Gastroesophageal sphincter (tissue), 4 donors: ENCODE results near the gene THBS2. TPM values are rescaled to one million over a fixed set of nuclear protein-coding genes. Genes with fewer than 3 reads are reported as not detected.

Experiments
- ATAC-seq: fragments of 150-250 bp; one replicate; pipeline ENCODE4 v1.9.1; 2016; ENCODE audit warnings: mild to moderate bottlenecking, moderate library complexity
- H3K27ac ChIP-seq, 4 donors: fragments of 200-600 bp; sonication (generic) in 3 of 4; 1 replicate in 3 of 4; 2 replicates in 1 of 4; pipeline ENCODE4 v1.5.1; 2016 to 2019
- H3K27me3 ChIP-seq: fragments of 200-600 bp; sonication (generic); one replicate; pipeline ENCODE4 v1.5.1; 2019
- H3K36me3 ChIP-seq, 2 donors: fragments of 200-600 bp; sonication (generic); one replicate each; pipeline ENCODE4 v1.5.1; 2019; ENCODE audit warnings: control low read depth in 1 of 2
- H3K4me1 ChIP-seq, 3 donors: fragments of 200-600 bp; sonication (generic); 1 replicate in 2 of 3; 2 replicates in 1 of 3; pipeline ENCODE4 v1.5.1; 2016 to 2019; ENCODE audit warnings: control low read depth in 2 of 3
- H3K4me3 ChIP-seq, 2 donors: fragments of 200-600 bp; sonication (generic); one replicate each; pipeline ENCODE4 v1.5.1; 2019; ENCODE audit warnings: mild to moderate bottlenecking in 1 of 2, moderate library complexity in 1 of 2
- H3K9me3 ChIP-seq, 3 donors: fragments of 200-600 bp; sonication (generic); one replicate each; pipeline ENCODE4 v1.5.1; 2017 to 2019; ENCODE audit warnings: control low read depth in 2 of 3
- EP300 ChIP-seq: sonication (generic); formaldehyde crosslinking; IDR thresholded peaks from one replicate; pipeline ENCODE4 v1.6.1; 2017; ENCODE audit warnings: antibody characterized with exemption, mild to moderate bottlenecking
- POLR2A ChIP-seq, 2 donors: fragments of 450-650 bp; IDR thresholded peaks; one replicate each; pipeline ENCODE4 v1.6.1; 2017; ENCODE audit warnings: antibody characterized with exemption in 2 of 2, mild to moderate bottlenecking in 2 of 2, moderate library complexity in 1 of 2
- POLR2AphosphoS5 ChIP-seq: sonication (generic); formaldehyde crosslinking; IDR thresholded peaks from one replicate; pipeline ENCODE4 v1.6.1; 2017; ENCODE audit warnings: antibody characterized with exemption
- WGBS, 2 donors: methylation state at CpG; one replicate each; pipeline ENCODE4 v1.1.5; 2018; ENCODE audit warnings: low coverage in 1 of 2; 5-methylcytosine and 5-hydroxymethylcytosine counted together
- total RNA-seq, 4 donors: library from RNA; depleted of rRNA; stranded (reverse); fragments of >200 nt; gene quantifications; one replicate each; pipeline ENCODE4 v1.1.0, GENCODE V29; 2016
- TF ChIP-seq, protein P1 (sequence below), 4 experiments: fragments of 200-600 bp in 2 of 4; fragments of 450-650 bp in 2 of 4; sonication (generic) in 1 of 4; IDR thresholded peaks; one replicate each; pipeline ENCODE4 v1.5.1; 2017 to 2019; ENCODE audit warnings: antibody characterized with exemption in 4 of 4, mild to moderate bottlenecking in 2 of 4, moderate library complexity in 2 of 4

The THBS2 gene
- total RNA-seq, 4 donors from 2014 or later: 21.5 to 41.9 (median 35.7) TPM

GRCh38 chr6:169246445-169246844 is 7.2 kb downstream of the THBS2 start:
- TF ChIP-seq, protein P1, sequence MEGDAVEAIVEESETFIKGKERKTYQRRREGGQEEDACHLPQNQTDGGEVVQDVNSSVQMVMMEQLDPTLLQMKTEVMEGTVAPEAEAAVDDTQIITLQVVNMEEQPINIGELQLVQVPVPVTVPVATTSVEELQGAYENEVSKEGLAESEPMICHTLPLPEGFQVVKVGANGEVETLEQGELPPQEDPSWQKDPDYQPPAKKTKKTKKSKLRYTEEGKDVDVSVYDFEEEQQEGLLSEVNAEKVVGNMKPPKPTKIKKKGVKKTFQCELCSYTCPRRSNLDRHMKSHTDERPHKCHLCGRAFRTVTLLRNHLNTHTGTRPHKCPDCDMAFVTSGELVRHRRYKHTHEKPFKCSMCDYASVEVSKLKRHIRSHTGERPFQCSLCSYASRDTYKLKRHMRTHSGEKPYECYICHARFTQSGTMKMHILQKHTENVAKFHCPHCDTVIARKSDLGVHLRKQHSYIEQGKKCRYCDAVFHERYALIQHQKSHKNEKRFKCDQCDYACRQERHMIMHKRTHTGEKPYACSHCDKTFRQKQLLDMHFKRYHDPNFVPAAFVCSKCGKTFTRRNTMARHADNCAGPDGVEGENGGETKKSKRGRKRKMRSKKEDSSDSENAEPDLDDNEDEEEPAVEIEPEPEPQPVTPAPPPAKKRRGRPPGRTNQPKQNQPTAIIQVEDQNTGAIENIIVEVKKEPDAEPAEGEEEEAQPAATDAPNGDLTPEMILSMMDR (IDR thresholded peaks at IDR 0.05): no peak
- TF ChIP-seq POLR2A (IDR thresholded peaks at IDR 0.05) (no peak), POLR2AphosphoS5 (no peak), EP300 (no peak)
- WGBS, 2 donors: 62 to 77% methylated on average over 3 to 4 of the region's 6 CpGs
- Histone ChIP-seq H3K36me3 (peaks cover 0 to 31% of the 10 kb centered on the region in 2 donors), H3K4me1 (peaks cover 0 to 6% (median 0%) of the 10 kb centered on the region in 3 donors), H3K4me3 (no peak overlapping the region), H3K27ac (no peak overlapping the region), H3K9me3 (no peaks in the 10 kb centered on the region), H3K27me3 (peaks cover 3% of the 10 kb centered on the region)
- no peak for ATAC-seq

GRCh38 chr6:169244684-169245383 is 8.8 kb downstream of the THBS2 start:
- TF ChIP-seq POLR2A (IDR thresholded peaks at IDR 0.05) (no peak), POLR2AphosphoS5 (no peak), EP300 (no peak)
- TF ChIP-seq, protein P1 (IDR thresholded peaks at IDR 0.05): no peak
- peaks cover 0 to 31% of the 10 kb centered on the region in 2 donors for H3K36me3 ChIP-seq
- H3K27me3 ChIP-seq: no peaks in the 10 kb centered on the region
- H3K4me3 ChIP-seq: no peak overlapping the region
- H3K4me1 ChIP-seq: no peaks in the 10 kb centered on the region
- H3K9me3 ChIP-seq: no peaks in the 10 kb centered on the region
- 91% methylated on average over 6 to 10 of the region's 15 CpGs for WGBS, 2 donors
- no peak overlapping the region for H3K27ac ChIP-seq
- no peak for ATAC-seq

DNA sequence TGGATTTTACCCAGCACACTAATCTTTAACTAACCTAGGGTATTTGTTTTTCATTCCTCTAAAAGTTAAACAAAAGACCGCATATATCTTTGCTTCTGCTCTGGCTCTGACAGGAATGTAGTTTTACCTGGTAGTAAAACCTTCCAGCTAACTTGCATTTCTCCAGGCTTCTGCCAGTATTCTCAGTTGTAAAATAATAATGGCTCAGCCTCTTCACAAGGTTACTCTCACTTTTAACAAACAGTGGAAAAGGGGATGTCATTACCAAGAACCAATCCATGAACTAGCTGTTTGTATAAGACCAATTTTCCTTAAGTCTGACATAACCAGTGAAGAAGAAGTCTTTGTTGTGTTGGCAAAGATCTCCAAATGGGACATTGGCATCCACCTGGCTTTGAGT is 10.0 kb downstream of the THBS2 start:
- Histone ChIP-seq H3K4me3 (no peak overlapping the region), H3K27ac (no peak overlapping the region), H3K36me3 (peaks cover 0 to 29% of the 10 kb centered on the region in 2 donors), H3K9me3 (no peaks in the 10 kb centered on the region), H3K4me1 (no peaks in the 10 kb centered on the region), H3K27me3 (no peaks in the 10 kb centered on the region)
- TF ChIP-seq POLR2AphosphoS5 (no peak), EP300 (no peak), POLR2A (IDR thresholded peaks at IDR 0.05) (no peak)
- TF ChIP-seq, protein P1 (IDR thresholded peaks at IDR 0.05): no peak
- WGBS, 2 donors: 44 to 62% methylated on average over 1 of the region's 1 CpG
- ATAC-seq: no peak

DNA sequence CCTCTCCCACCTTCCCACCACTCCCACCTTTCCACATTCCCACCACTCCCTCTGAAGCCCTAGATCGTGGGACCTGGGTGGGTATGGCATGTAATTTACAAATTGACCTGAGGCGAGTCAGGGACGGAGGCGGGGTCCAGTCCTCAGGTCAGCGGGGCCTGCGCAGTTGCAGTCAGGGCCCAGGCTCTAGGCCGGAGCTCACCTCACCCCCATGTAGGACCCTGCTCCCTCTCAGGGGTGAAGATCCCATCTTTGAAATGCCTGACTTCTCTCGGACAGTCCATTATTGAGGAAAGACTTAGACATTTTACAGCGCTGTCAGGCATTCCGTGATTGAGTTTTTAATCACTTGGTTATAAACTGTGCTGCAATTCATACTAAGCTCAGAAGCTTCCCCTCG is 10.5 kb downstream of the THBS2 start:
- Histone ChIP-seq H3K4me3 (no peak overlapping the region), H3K36me3 (peaks cover 0 to 24% of the 10 kb centered on the region in 2 donors), H3K9me3 (no peaks in the 10 kb centered on the region), H3K27me3 (no peaks in the 10 kb centered on the region), H3K4me1 (no peaks in the 10 kb centered on the region), H3K27ac (no peak overlapping the region)
- no peak for ATAC-seq
- 79 to 88% methylated on average over 4 to 6 of the region's 11 CpGs for WGBS, 2 donors
- TF ChIP-seq POLR2A (IDR thresholded peaks at IDR 0.05) (no peak), EP300 (no peak)
- TF ChIP-seq, protein P1 (IDR thresholded peaks at IDR 0.05): no peak

DNA sequence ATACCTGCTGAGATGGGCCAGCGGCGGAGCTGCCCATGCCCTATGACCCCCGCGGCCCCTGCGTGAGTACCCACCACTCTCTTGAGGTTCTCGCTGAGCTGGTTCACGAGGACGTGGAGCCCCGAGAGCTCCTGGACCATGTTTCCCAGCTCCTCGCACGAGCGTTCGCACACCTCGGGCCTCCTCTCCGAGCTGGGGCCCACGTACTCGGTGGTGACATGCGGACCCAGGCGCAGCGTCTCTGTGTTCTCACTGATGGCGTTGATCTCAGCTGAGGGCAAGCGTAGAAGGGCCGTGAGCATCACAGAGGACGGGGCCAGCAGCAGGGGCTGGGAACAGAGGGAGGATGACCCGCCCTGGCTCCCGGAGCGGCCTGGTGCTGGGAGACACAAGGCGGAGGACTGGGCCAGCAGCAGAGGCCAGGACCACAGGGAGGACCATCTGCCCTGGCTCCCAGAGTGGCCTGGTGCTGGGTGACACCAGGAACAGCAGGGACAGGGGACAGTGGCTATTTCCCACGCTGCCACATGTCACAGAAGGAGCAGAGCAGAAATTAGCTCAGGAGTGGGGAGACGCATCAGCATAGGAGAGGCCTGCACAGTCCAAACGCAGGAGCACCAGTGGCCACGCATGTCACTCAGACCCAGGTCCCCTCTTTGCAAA is 11.8 kb downstream of the THBS2 start:
- Histone ChIP-seq H3K27ac (no peak overlapping the region), H3K4me3 (no peak overlapping the region), H3K36me3 (peaks cover 0 to 24% of the 10 kb centered on the region in 2 donors), H3K9me3 (no peaks in the 10 kb centered on the region), H3K27me3 (no peaks in the 10 kb centered on the region), H3K4me1 (no peaks in the 10 kb centered on the region)
- 86 to 92% methylated on average over 1 to 4 of the region's 32 CpGs for WGBS, 2 donors
- no peak for ATAC-seq
- TF ChIP-seq POLR2AphosphoS5 (no peak), POLR2A (IDR thresholded peaks at IDR 0.05) (no peak), EP300 (no peak)
- TF ChIP-seq, protein P1 (IDR thresholded peaks at IDR 0.05): no peak
